Activated CD4-positive, alpha-beta T cell treated with anti-CD3 and anti-CD28 coated beads, Interleukin-2, amount 50 U/mL, for 1 hour (primary cell): ENCODE measurements around the gene PPP1R2.
"Not testable (repeated sequence)": the region's sequence is repeated elsewhere in the genome, so short reads cannot be mapped to it uniquely, and the experiment has no call there.

ENCODE experiments used
- DNase-seq: peaks from one replicate; pipeline ENCODE4 v3.0.0-alpha.2; 2020

PPP1R2 gene

DNA sequence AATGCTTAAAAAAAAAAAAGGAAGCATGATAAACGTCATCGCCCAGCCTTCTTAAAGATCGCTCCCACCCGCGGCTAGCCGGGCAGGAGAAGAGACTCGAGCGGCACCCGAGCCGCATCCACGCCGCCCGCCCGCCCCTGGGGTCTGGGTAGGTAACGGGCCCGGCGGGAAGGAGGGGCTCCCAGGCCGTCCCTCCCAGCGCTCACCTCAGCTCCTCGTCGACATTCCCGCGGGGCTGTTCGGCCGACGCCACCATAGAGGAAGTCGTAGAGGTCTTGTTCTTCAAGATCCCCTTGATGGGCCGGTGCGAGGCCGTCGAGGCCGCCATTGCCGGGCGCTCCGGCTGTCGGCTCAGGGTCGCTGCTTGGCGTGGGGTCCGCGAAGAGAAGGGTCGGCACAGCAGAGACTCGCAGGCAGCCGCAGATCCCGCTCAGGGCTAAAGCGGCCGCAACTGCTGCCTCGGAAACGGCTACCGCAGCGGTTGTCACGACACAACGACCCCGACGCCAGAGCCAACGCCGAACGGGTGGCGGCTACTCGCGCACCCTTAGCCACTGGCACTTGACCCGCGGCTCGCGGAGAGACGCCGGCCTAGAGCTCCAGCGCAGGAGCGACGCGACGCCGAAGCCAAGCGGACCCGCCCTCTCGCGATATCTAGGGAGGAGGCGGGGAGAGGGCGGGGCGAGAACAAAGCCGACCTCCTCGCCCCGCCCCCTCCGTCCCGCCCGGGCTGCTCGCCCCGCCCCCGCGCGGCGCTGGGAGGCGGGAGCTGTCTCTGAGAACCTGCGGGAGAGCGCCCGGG, at the start of gene PPP1R2:
Gene PPP1R2 (minus strand): TSS at position 628 of the 802 bp plus-strand sequence. CDS start 300 bp downstream, at position 328.
- peak; percentile 91 for DNase-seq

GRCh38 chr3:195591852-195592251, 48.7 kb upstream of the PPP1R2 start:
- no peak for DNase-seq

DNA sequence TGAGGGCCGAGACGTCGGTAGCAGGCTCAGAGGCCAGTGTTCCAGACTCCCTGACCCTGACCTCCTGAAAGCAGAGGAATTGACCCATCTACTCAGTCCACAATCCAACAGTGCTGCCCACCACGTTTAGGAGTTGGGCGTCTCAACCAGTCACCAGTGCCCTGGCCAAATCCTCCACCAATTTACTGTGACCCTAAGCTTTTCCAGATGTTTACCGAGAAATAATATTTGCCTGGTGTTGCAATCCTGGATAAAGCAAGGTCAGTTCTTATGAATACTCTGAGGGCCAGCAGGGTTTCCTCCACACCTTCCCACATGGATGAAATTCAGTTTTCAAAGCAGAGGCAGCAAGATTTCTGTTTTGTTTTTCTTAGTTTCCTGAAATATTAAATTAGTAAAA, 48.1 kb upstream of the PPP1R2 start:
- DNase-seq: no peak

DNA sequence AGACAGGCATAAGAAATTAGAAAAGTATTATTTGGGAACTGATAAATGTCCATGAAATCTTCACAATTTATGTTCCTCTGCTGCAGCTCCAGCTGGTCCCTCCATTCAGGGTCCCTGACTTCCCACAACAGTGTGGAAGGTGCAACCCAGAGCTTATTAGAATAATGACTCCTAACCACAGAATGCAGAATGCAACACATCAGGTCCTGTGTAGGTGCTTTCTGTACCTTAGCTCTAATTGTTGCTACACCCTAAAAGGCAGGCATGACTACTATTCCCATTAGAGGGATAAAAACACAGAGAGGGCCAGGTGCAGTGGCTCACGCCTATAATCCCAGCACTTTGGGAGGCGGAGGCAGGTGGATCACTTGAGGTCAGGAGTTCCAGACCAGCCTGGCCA, 47.3 kb upstream of the PPP1R2 start:
- not testable (repeated sequence) for DNase-seq

DNA sequence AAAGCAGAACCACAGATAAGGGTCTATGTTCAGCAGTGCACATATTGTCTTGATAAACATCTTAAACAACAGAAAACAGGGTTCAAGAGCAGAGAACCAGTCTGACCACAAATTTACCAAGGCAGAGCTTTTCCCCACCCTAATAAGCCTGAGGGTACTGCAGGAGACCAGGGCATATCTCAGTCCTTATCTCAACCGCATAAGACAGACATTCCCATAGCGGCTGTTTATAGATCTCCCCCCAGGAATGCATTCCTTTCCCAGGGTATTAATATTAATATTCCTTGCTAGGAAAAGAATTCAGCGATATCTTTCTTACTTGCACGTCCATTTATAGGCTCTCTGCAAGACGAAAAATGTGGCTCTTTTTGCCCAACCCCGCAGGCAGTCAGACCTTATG, 46.7 kb upstream of the PPP1R2 start:
- DNase-seq: not testable (repeated sequence)

GRCh38 chr3:195587824-195588223, 44.7 kb upstream of the PPP1R2 start:
- no peak for DNase-seq

- DNase-seq: no peak
Observed at GRCh38 chr3:195587406-195587805, 44.3 kb upstream of the PPP1R2 start.

DNA sequence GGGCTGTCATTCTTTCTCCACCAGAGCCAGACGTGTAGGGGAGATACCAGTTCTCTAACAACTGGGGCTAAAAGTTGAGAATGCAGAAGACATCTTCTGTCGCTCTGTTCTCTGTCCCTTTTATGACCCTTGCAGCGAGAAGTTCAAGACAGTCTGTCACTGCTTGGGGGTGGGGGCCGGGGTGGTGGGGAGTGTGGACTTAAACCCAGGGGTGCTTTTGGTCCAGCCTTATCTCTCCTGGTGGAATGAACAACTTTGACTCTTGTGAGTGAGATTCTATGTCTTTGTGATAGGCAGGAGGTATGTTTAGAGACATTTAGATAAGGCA, 41.4 kb upstream of the PPP1R2 start:
- DNase-seq: no peak

DNA sequence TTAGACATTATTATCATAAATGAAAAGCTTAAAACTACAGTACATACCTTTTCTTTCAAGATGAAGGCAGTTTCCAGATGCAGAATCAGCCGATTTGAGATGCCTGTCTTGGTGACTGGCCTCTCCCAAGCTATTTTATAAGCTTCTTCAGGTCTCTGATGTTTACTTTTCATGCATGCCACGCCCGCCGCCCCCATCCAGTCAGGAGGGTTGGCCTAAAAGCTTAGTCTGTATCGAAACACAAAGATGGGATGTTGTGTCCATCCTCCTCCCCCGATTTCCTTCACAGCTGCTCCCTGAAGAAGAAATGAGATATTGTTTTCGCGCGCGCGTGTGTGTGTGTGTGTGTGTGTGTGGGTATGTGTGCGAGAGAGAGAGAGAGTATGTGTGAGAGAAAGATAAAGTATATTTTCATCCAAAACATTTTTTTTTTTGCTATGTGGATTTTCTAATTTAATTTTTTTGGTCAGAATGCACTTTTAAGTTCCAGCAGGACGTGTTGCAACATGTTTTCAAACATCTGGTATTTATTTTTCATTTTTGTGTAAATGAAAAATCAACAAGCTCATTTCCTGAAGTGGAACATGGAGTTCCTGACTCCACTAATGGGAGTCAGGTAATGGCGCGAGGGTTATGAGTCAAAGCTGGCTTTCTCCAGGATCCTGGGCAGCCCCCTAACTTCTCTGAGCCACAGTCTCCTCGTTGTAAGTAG, 40.9 kb upstream of the PPP1R2 start, which contains the start of gene APOD:
Gene APOD (minus strand): TSS at position 110 of the 712 bp plus-strand sequence. CDS start 4,479 bp downstream, outside the sequence.
- no peak for DNase-seq

DNA sequence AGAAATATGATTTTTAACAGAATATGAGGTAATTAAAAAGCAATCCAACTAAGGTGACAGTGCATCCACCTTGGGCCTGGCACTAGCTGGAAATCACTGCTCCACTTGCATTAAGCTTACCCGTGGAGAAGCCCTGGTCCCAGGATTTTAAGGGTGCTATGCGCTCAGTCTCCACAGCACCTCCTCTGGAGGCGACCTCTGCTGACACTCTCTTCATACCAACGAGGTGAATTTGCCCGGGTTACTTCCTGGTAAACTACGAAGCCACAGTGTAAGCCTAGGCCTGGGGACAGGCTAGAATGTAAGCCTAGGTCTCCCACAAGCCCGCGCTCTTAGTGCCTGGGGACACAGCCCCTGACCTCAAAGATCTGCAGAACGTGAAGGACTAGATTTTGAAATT, 39.8 kb upstream of the PPP1R2 start:
- DNase-seq: no peak

GRCh38 chr3:195580744-195581443, 37.8 kb upstream of the PPP1R2 start:
- no peak for DNase-seq

DNA sequence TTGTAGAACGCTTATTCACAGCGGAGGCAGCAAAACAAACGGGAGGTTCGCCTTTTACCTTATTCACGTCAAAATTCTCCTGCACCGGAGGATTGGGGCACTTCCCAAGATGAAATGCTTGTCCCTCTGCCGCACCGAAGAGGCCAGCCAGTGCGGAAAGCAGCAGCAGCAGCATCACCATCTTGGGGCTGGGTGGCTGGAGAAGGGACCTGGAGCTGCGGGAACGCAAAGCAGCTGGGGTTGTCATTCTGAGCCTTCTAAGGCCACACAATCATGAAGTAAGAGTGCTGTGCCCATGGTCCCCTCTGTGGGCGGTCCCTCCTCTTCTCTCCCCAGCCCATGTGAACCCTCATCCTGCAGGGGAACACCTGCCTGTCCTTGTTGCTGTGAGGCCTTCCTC, 36.2 kb upstream of the PPP1R2 start:
- DNase-seq: no peak

GRCh38 chr3:195578565-195578964, 35.4 kb upstream of the PPP1R2 start:
- no peak for DNase-seq

GRCh38 chr3:195577645-195578177, 34.6 kb upstream of the PPP1R2 start:
- DNase-seq: no peak

DNA sequence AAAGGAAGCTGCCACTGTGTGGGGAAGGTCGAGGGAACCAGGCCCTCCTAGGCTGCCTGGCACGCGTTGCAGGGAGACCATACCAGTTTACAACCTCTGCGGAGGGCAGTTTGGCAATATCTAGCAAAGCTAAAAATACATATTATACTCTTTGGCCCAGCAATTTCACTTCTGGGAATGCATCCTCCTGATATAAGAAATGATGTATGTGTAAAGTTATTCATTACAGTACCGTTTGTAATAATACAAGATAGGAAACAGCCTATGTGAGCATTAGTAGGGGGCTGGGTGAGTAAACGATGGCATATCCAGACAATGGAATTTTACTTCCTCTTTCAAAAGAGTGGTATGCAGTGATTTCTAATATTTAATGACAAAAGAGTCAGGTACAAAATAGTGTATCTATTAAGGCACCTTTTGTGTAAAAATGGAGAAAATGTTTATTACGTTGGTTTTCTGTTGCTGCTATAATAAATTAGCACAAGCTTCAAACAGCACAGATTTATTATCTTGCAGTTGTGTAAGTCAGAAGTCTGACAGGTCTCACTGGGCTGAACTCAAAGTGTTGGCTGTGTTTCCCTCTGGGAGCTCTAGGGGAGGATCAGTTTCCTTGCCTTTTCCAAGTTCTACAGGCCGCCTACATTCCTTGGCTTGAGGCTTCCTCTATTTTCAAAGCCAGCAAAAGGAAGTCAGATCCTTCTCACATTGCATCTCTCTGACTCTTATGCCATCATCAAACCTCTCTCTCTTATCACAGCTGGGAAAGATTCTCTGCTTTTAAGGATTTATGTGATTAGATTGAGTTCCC, 31.6 kb upstream of the PPP1R2 start:
- no peak for DNase-seq

DNA sequence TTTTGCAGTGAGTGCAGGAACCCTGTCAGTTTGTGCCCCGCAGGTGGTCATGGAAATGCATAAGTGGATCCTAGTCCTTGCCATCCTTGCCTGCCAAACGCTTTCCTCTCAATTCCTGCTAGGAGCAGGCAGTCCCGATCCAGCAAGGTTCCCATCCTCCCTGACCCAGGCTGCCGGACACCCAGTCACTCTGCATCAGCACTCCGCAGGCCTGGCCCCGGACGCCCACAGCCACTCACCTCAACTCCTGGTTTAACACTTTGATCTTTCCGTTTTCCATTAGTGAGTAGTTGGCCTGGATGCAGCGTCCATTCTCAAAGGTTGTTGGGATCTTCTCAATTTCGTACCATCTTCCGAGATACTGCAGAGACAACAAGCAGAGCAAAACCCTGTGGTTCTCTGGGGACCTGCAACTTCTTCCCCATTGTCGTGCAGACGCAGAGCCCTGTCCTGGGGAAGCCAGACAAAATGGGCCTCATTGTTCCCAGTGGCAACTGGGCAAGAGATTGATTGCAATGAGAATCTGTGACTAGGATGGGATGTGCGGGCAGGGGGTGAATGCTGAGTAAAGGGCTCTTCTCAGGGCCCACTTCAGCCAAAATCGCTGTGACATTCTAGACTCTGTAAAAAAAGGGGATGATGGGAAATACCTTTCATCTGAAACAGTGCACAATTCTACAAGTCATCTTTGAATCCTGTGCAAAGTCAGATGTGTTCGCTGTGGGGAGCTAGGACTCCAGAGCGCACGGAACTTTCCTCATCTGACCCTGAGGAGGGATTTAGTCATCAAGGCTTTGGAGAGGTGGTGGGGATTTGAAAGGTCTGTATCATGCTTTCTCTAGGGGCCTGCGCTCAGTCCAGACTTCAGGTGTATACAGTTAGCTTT, 30.7 kb upstream of the PPP1R2 start:
- DNase-seq: no peak

DNA sequence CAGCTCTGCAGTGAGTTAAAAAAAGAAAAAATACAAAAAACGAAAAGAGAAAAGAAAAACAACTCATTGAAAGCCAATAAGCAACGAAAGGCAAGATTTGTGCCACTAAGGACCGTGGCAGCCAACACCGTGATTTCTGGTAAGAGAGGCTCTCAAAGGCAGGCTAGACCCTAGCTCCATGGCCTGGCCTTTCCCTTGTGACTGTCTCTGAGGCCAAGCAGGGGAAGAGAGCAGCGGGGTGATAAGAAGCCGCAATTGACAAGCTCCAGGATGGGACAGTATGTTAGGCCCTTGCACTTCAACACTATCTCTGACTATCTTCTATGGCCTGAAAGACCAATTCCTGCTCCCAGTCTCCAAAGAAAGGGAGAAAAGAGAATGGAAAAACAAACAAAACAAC, 28.2 kb upstream of the PPP1R2 start:
- DNase-seq: no peak

GRCh38 chr3:195570912-195571311, 27.8 kb upstream of the PPP1R2 start:
- no peak for DNase-seq

DNA sequence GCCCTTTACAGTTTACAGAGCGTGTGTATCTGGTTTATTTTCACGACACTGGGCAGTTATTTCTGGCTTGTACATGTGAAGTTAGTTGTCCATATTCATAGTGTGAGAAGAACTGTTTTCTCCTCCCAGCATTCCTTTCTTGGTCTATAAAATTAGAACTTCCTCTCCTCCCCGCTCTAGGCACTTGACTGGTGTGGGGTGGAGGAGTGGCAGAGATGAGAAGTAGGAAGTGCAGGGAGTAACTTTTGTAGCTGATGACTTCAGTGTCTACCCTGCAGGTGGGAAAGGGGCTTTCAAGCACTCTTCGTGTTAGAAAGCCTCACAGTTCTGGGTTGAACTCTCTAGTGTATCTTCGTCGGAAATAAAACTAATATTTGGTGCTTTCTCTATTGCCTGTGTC, 27.2 kb upstream of the PPP1R2 start:
- DNase-seq: no peak

DNA sequence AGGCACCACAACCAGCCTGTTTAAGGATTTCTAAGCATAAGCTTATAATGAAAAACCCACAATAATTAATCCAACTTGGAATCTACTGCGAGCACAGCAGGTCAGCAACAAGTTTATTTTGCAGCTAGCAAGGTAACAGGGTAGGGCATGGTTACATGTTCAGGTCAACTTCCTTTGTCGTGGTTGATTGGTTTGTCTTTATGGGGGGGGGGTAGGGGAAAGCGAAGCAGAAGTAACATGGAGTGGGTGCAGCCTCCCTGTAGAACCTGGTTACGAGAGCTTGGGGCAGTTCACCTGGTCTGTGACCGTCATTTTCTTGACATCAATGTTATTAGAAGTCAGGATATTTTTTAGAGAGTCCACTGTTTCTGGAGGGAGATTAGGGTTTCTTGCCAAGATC, 25.5 kb upstream of the PPP1R2 start:
- no peak for DNase-seq

- no peak for DNase-seq
Observed at GRCh38 chr3:195566797-195567196, 23.7 kb upstream of the PPP1R2 start.

DNA sequence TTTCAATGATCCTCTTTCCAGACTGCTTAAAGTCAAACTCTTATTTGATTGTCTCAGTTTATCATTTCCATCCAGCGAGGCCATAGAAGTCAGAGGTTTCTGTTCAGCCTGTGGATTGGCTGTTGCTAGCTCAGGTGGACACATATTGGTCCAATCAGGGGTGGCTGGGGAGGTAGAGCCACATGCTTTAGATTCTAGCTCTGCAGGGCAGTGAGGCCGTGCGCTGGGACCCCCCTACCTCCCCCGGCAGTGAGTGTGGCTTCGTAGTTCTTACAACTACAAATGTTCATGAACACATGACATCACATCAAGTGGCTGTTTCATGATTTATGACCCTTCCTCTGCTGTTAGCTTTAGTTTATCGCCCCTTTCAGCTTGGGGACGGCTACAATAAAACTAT, 22.6 kb upstream of the PPP1R2 start:
- no peak for DNase-seq
